Measurements from ENCODE around the gene CLOCK.
"Not testable (repeated sequence)": the region's sequence is repeated elsewhere in the genome, so short reads cannot be mapped to it uniquely, and the experiment has no call there.

Gene CLOCK

DNA sequence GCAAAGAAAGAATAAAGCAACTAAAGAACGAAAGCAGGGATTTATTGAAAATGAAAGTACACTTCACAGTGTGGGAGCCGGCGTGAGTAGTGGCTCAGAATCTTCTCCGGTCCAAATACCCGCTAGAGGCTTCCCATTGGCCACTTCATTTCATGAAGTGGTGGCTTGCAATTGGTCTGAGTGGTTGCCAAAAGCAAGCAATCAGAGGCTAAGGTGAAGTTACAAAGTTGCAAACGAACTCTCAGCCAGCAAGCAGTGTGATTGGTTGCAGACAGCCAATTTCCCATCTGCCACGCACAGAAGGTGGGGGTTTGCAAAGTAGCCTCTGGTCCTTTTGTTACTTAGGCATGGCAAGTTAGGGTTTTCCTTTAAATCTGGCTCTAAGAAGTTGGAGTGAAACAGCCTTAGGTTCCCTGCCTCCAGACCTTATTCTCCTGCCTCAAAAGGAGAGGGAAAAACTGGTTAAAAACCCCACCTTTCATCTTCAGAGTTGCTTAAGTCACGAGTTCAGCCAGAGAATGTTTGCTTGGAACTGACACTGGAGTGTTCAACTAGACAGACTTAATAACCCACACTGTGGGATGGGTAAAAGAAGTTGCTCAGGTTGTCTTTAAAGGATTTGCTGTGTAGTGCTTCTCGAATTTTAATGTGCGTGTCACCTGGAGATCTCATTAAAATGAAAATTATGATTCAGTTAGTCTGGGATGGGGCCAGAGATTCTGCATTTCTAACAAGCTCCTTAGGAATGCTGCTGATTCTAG, 6.9 kb upstream of the CLOCK start:
- no peak overlapping the region for H3K4me3 ChIP-seq (ENCODE audit: low read depth, low read length)
- DNase-seq (ENCODE audit: low read depth), result peak; percentile 33
- TF ChIP-seq, protein P1, sequence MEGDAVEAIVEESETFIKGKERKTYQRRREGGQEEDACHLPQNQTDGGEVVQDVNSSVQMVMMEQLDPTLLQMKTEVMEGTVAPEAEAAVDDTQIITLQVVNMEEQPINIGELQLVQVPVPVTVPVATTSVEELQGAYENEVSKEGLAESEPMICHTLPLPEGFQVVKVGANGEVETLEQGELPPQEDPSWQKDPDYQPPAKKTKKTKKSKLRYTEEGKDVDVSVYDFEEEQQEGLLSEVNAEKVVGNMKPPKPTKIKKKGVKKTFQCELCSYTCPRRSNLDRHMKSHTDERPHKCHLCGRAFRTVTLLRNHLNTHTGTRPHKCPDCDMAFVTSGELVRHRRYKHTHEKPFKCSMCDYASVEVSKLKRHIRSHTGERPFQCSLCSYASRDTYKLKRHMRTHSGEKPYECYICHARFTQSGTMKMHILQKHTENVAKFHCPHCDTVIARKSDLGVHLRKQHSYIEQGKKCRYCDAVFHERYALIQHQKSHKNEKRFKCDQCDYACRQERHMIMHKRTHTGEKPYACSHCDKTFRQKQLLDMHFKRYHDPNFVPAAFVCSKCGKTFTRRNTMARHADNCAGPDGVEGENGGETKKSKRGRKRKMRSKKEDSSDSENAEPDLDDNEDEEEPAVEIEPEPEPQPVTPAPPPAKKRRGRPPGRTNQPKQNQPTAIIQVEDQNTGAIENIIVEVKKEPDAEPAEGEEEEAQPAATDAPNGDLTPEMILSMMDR (IDR thresholded peaks at IDR 0.05; ENCODE audit: insufficient read depth, low read depth, low read length, missing control alignments), result no peak

DNA sequence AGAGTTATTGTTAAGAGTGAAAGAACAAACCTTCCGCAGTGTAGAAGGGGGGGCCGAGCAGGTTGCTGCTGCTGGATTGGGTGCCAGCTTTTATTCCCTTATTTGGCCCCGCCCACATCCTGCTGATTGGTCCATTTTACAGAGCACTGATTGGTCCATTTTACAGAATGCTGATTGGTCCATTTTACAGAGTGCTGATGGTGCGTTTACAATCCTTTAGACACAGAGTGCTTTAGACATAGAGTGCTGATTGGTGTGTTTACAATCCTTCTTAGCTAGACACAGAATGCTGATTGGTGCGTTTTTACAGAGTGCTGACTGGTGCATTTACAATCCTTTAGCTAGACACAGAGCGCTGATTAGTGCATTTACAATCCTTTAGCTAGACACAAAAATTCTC, 5.3 kb upstream of the CLOCK start:
- not testable (repeated sequence) for DNase-seq (ENCODE audit: low read depth); H3K4me3 ChIP-seq (ENCODE audit: low read depth, low read length)

GRCh38 chr4:55549888-55550287, 3.2 kb upstream of the CLOCK start:
- TF ChIP-seq, protein P1 (IDR thresholded peaks at IDR 0.05; ENCODE audit: insufficient read depth, low read depth, low read length, missing control alignments), result no peak
- H3K4me3 ChIP-seq (ENCODE audit: low read depth, low read length), result no peak overlapping the region
- no peak for DNase-seq (ENCODE audit: low read depth)

GRCh38 chr4:55547918-55548317, 1.2 kb upstream of the CLOCK start:
- TF ChIP-seq, protein P1 (IDR thresholded peaks at IDR 0.05; ENCODE audit: insufficient read depth, low read depth, low read length, missing control alignments), result no peak
- no peak for DNase-seq (ENCODE audit: low read depth)

GRCh38 chr4:55547466-55547770, 709 bp upstream of the CLOCK start:
- TF ChIP-seq, protein P1 (IDR thresholded peaks at IDR 0.05; ENCODE audit: insufficient read depth, low read depth, low read length, missing control alignments), result no peak
- peak overlapping the region; percentile 63 for H3K4me3 ChIP-seq (ENCODE audit: low read depth, low read length)
- no peak for DNase-seq (ENCODE audit: low read depth)

More at GRCh38 chr4:55547918-55548317, 1.2 kb upstream of the CLOCK start:
- peak overlapping the region; percentile 63 for H3K4me3 ChIP-seq (ENCODE audit: low read depth, low read length)

DNA sequence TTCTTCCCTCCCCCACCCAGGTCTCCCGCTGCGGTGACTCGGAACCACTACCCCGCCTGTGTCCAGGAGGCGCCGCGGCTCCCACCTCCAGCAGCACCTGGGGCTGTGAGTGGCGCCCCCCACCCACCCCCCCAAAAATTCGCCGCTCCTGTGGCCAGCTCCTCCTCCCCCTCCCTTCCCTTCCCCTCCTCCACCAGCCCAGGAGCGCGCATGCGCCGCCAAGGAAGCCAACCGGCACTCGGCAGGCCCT, 278 bp downstream of the CLOCK start:
- no peak for DNase-seq (ENCODE audit: low read depth)
- TF ChIP-seq, protein P1 (IDR thresholded peaks at IDR 0.05; ENCODE audit: insufficient read depth, low read depth, low read length, missing control alignments), result no peak

GRCh38 chr4:55545641-55546505, 836 bp downstream of the CLOCK start:
- H3K4me3 ChIP-seq (ENCODE audit: low read depth, low read length), result peak overlapping the region; percentile 63
- TF ChIP-seq, protein P1 (IDR thresholded peaks at IDR 0.05; ENCODE audit: insufficient read depth, low read depth, low read length, missing control alignments), result no peak
- DNase-seq (ENCODE audit: low read depth), result peak; percentile 87

More for the DNA sequence above, 278 bp downstream of the CLOCK start:
- peak overlapping the region; percentile 63 for H3K4me3 ChIP-seq (ENCODE audit: low read depth, low read length)

All from GM12865 (cell line).